B cell (primary cell): ENCODE measurements around the gene DGCR8. TPM values are rescaled to one million over a fixed set of nuclear protein-coding genes. Genes with fewer than 3 reads are reported as not detected.

Experiments
- ATAC-seq: fragments of 200-7000 bp; cut with Tn5 transposase; one replicate; pipeline ENCODE4 v1.10.0; 2021; ENCODE audit warnings: low read depth, mild to moderate bottlenecking, moderate number of reproducible peaks, moderate library complexity
- CTCF ChIA-PET: fragments of 350-600 bp; sonication (Branson Sonifier 250); formaldehyde crosslinking; loops from one replicate; lab custom pipeline; 2021; ENCODE audit warnings: antibody characterized with exemption, inconsistent platforms; lab: Charles Lee
- POLR2A ChIA-PET: fragments of 350-600 bp; sonication (Branson Sonifier 250); formaldehyde crosslinking; loops from one replicate; lab custom pipeline; 2021; ENCODE audit warnings: antibody characterized with exemption; lab: Charles Lee
- DNase-seq: peaks from one replicate; pipeline ENCODE4 v3.0.0; 2013
- H2AFZ ChIP-seq: 2 replicates; pipeline ENCODE4 v1.6.1; 2012; ENCODE audit warnings: mild to moderate bottlenecking, low read depth, low read length; ENCODE audit not compliant: insufficient read depth, poor library complexity, severe bottlenecking
- H3K27ac ChIP-seq, 2 donors: 1 replicate in 1 of 2; 2 replicates in 1 of 2; pipeline ENCODE4 v1.5.1; 2012 to 2013; ENCODE audit warnings: low read length in 2 of 2, mild to moderate bottlenecking in 2 of 2, moderate library complexity in 1 of 2
- H3K27me3 ChIP-seq, 4 experiments: fragments of 200-600 bp in 1 of 4; sonication (generic) in 1 of 4; replicated peaks in 1 of 4; 1 replicate in 2 of 4; 2 replicates in 2 of 4; pipeline versions ENCODE4 v1.6.1 to v1.7.0; 2013 to 2016; ENCODE audit warnings: low read length in 3 of 4, mild to moderate bottlenecking in 2 of 4, mixed read lengths in 1 of 4, moderate library complexity in 1 of 4; ENCODE audit not compliant: insufficient read depth in 4 of 4, control insufficient read depth in 3 of 4; ENCODE audit errors: control extremely low read depth in 1 of 4
- H3K36me3 ChIP-seq, 2 experiments: replicated peaks in 1 of 2; 1 replicate in 1 of 2; 2 replicates in 1 of 2; pipeline versions ENCODE4 v1.6.1 to v1.7.1; 2013; ENCODE audit warnings: low read length in 1 of 2; ENCODE audit not compliant: insufficient read depth in 2 of 2, control insufficient read depth in 1 of 2; ENCODE audit errors: control extremely low read depth in 1 of 2, extremely low read depth in 1 of 2
- H3K4me1 ChIP-seq, 2 donors: fragments of 200-600 bp in 1 of 2; sonication (generic) in 1 of 2; 1 replicate in 1 of 2; 2 replicates in 1 of 2; pipeline versions ENCODE4 v1.5.1 to v1.6.1; 2013 to 2017; ENCODE audit warnings: low read length in 2 of 2; ENCODE audit not compliant: control insufficient read depth in 2 of 2, insufficient read depth in 2 of 2
- H3K4me2 ChIP-seq: replicated peaks from 2 replicates; pipeline ENCODE3; 2012; ENCODE audit warnings: mild to moderate bottlenecking, low read depth, low read length; ENCODE audit not compliant: poor library complexity, severe bottlenecking
- H3K4me3 ChIP-seq, 5 experiments: fragments of 200-600 bp in 1 of 5; sonication (generic) in 1 of 5; 1 replicate in 3 of 5; 2 replicates in 2 of 5; pipeline versions ENCODE4 v1.5.1 to v1.7.0; 2011 to 2016; ENCODE audit warnings: low read length in 4 of 5, mild to moderate bottlenecking in 4 of 5, low read depth in 2 of 5, control low read depth in 1 of 5, moderate library complexity in 1 of 5; ENCODE audit not compliant: insufficient read depth in 1 of 5; ENCODE audit errors: control extremely low read depth in 1 of 5, extremely low read depth in 1 of 5
- H3K79me2 ChIP-seq: fragments of 200-600 bp; sonication (generic); one replicate; pipeline ENCODE4 v1.6.0; 2016; ENCODE audit warnings: low read length; ENCODE audit not compliant: control insufficient read depth, insufficient read depth
- H3K9ac ChIP-seq: fragments of 200-600 bp; sonication (generic); 2 replicates; pipeline ENCODE4 v1.6.1; 2017; ENCODE audit warnings: mild to moderate bottlenecking, low read length, moderate library complexity
- H3K9me3 ChIP-seq, 3 donors: one replicate each; pipeline versions ENCODE4 v1.6.1 to v1.7.1; 2013; ENCODE audit warnings: low read length in 2 of 3; ENCODE audit not compliant: control insufficient read depth in 2 of 3, insufficient read depth in 1 of 3; ENCODE audit errors: control extremely low read depth in 1 of 3
- H4K20me1 ChIP-seq: 2 replicates; pipeline ENCODE4 v1.6.0; 2012; ENCODE audit warnings: mild to moderate bottlenecking, low read length; ENCODE audit not compliant: insufficient read depth, control insufficient read depth, poor library complexity, severe bottlenecking
- H3K27ac Mint-ChIP-seq: one replicate; pipeline ENCODE4 v1.8.0; 2021; ENCODE audit warnings: mixed read lengths
- H3K27me3 Mint-ChIP-seq: one replicate; pipeline ENCODE4 v1.8.0; 2021; ENCODE audit warnings: mixed read lengths
- H3K4me1 Mint-ChIP-seq: one replicate; pipeline ENCODE4 v1.8.0; 2021; ENCODE audit warnings: mixed read lengths
- H3K4me3 Mint-ChIP-seq: one replicate; pipeline ENCODE4 v1.8.0; 2021; ENCODE audit warnings: mixed read lengths
- H3K9me3 Mint-ChIP-seq: one replicate; pipeline ENCODE4 v1.8.0; 2022; ENCODE audit warnings: mixed read lengths; ENCODE audit not compliant: insufficient read depth
- EZH2 ChIP-seq: IDR thresholded peaks from 2 replicates; pipeline ENCODE4 v1.6.1; 2012; ENCODE audit warnings: borderline replicate concordance, low read depth, mild to moderate bottlenecking, moderate library complexity, low read length; ENCODE audit not compliant: insufficient read depth, poor library complexity, severe bottlenecking
- WGBS: methylation state at CpG from one replicate; pipeline ENCODE4 v1.1.5; 2013; ENCODE audit warnings: missing lambda C conversion rate; ENCODE audit not compliant: insufficient coverage; 5-methylcytosine and 5-hydroxymethylcytosine counted together
- intact Hi-C: fragments of 100-400 bp; cut with micrococcal nuclease; formaldehyde crosslinking; loops from one replicate; pipeline ENCODE4 v1.10.0; 2022
- polyA plus RNA-seq: library from polyadenylated mRNA; depleted of rRNA; stranded (reverse); fragments of >200 nt; gene quantifications from 2 replicates; pipeline ENCODE4 v1.2.3, GENCODE V29; 2012
- total RNA-seq, 2 donors: library from RNA; stranded (reverse); fragments of 120-200 nt in 1 of 2; gene quantifications; 1 replicate in 1 of 2; 2 replicates in 1 of 2; pipeline versions ENCODE4 v1.2.3 to v1.2.4, GENCODE V29; 2013 to 2022
- TF ChIP-seq, protein P1 (sequence below): fragments of 200-600 bp; IDR thresholded peaks from one replicate; pipeline ENCODE4 v1.8.0; 2022; ENCODE audit warnings: antibody characterized with exemption, mild to moderate bottlenecking

DGCR8 gene
- total and polyA plus RNA-seq, 2 donors (not counting 1 experiment from before 2014, with no cell fraction given): 19.6 to 43.2 TPM

GRCh38 chr22:20089226-20089976 lies 9.4 kb downstream of the DGCR8 start:
- WGBS: 93% methylated on average over 14 of the region's 17 CpGs
- ATAC-seq: no peak
- no peaks in the 10 kb centered on the region for H3K27me3 Mint-ChIP-seq
- no peaks in the 10 kb centered on the region for H3K27me3 ChIP-seq
- H3K4me2 ChIP-seq: no peak overlapping the region
- H3K36me3 ChIP-seq: peaks cover 4 to 70% of the 10 kb centered on the region in 2 experiments
- POLR2A ChIA-PET: no interaction called here
- H3K27ac Mint-ChIP-seq: no peak overlapping the region
- intact Hi-C loops: loop anchor here (10.0 kb wide), 1 partner anchor 235 kb away; the partner anchor contains the start of genes GNB1L and RTL10
- H2AFZ ChIP-seq: no peak overlapping the region
- H3K4me3 ChIP-seq: no peak overlapping the region
- no peaks in the 10 kb centered on the region for H3K9me3 ChIP-seq
- H3K9me3 Mint-ChIP-seq: no peaks in the 10 kb centered on the region
- peaks cover 20% of the 10 kb centered on the region for H3K79me2 ChIP-seq
- no peaks in the 10 kb centered on the region for H3K4me1 ChIP-seq
- TF ChIP-seq, protein P1, sequence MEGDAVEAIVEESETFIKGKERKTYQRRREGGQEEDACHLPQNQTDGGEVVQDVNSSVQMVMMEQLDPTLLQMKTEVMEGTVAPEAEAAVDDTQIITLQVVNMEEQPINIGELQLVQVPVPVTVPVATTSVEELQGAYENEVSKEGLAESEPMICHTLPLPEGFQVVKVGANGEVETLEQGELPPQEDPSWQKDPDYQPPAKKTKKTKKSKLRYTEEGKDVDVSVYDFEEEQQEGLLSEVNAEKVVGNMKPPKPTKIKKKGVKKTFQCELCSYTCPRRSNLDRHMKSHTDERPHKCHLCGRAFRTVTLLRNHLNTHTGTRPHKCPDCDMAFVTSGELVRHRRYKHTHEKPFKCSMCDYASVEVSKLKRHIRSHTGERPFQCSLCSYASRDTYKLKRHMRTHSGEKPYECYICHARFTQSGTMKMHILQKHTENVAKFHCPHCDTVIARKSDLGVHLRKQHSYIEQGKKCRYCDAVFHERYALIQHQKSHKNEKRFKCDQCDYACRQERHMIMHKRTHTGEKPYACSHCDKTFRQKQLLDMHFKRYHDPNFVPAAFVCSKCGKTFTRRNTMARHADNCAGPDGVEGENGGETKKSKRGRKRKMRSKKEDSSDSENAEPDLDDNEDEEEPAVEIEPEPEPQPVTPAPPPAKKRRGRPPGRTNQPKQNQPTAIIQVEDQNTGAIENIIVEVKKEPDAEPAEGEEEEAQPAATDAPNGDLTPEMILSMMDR: no peak
- TF ChIP-seq EZH2: no peak
- CTCF ChIA-PET: no interaction called here
- no peak overlapping the region for H3K4me3 Mint-ChIP-seq
- H3K27ac ChIP-seq: no peak overlapping the region
- H3K4me1 Mint-ChIP-seq: peaks cover 3% of the 10 kb centered on the region
- peaks cover 8% of the 10 kb centered on the region for H4K20me1 ChIP-seq
- no peak overlapping the region for H3K9ac ChIP-seq
- DNase-seq: no peak
